NCI-H146 (cell line): ENCODE measurements around the gene ZNF600.
"Not testable (repeated sequence)": the region's sequence is repeated elsewhere in the genome, so short reads cannot be mapped to it uniquely, and the experiment has no call there.

ENCODE experiments used
- DNase-seq: peaks from one replicate; lab custom pipeline; 2025; lab: John Stamatoyannopoulos, UW

The ZNF600 gene

DNA sequence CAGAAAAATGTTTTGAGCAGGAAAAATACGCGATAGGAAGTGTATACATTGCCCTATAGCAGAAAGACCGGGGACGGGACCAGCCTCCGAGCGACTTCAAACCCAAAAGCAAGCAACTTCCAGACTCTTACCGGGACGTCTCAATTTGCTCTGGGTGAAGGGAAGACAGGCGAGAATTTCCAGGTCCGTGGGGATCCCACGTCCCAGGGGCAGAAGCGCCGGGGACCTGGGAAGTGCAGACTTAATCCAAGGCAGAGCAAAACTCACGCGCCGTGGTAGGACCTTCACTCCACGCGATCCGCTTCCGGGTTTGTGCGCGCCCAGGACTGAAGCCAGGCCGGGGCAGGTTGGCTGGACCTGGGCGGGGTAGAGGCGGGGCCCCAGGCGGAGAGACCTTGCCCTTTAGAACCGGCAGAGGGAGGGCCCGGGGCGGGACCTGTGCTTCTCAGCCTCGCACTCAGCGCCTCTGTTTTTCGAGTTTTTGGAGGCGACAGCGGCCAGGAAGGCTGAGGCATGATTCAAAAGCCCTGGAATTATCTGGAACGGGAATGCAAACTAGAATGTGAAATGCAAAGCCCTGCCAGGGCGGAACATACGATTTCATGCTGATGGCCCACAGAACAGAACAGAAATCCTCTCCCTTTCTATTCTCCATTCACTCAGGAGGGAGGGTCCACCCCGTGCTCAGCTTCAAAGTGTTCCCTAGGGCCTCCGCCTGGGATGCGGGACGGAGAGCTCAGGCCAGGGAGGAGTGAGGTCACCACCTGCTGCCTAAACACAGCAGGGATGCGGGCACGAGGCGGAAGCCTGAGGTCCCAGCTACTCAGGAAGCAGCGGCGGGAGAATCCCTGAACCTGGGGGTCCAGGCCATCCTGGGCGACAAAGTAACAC lies at the start of gene ZNF600:
ZNF600 (minus strand) TSS at position 328 of the 891 bp plus-strand sequence. CDS start 7,903 bp downstream, outside the sequence.
- DNase-seq, result peak; percentile 92

DNA sequence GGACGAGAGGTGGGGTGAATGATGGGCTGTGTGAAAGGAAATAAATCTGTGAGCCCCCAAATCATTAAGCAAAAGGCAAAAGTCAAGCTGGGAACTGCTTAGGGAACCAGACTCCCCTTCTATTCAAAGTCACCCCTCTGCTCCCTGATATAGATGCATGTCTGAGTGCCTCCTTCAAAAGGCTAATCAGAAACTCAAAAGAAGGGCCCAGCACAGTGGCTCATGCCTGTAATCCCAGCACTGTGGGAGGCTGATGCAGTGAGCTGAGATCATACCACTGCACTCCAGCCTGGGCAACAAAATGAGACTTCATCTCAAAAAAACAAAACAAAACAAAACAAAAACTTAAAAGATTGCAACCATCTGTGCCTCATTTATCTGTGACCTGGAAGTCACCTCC lies 47.7 kb upstream of the ZNF600 start:
- DNase-seq, result not testable (repeated sequence)

DNA sequence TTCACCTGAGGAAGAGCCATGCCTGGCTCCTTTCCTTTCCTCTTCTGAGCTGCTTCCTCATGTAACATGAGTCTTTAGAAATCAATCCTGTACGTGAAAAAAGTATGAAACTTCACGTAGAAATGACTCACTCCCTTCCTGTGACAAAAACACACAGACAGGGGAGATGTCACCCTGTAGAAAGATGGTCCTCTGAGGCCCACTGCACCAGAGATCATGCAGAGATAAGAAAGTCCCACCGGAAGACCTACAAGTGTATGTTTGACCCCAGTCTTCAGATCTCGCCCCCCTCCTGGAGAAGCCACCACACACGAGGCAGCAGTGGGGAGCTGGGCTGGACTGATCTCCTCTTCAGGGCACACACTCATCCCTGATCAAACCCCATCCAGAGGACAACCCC lies 47.0 kb upstream of the ZNF600 start:
- DNase-seq, result not testable (repeated sequence)

DNA sequence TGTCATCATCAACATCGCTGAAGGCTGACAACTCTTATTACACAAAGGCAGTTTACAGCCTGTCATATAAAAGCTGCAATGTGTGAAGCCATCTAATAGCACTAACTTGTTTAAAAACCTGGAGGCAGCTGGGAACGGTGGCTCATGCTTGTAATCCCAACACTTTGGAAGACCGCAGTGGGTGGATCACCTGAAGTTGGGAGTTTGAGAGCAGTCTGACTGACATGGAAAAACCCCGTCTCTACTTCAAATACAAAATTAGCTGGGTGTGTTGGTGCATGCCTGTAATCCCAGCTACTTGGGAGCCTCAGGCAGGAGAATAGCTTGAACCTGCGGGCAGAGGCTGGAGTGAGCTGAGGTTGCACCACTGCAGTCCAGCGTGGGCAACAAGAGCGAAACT lies 43.3 kb upstream of the ZNF600 start:
- not testable (repeated sequence) for DNase-seq

DNA sequence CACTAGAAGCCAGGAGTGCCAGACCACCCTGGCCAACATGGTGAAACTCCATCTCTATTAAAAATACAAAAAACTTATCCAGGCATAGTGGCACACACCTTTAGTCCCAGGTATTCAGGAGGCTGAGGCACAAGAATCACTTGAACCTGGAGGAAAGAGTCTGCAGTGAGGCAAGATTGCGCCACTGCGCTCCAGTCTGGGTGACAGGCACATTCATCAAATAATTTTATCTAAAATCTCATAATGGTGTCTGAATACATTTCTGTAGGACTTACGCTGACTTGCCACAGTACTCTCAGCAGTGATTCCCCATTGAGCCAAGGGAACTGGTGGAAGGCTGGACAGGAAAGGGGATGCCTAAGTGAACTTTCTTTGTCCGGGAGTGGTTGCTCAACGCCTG lies 39.2 kb upstream of the ZNF600 start:
- DNase-seq, result no peak

DNA sequence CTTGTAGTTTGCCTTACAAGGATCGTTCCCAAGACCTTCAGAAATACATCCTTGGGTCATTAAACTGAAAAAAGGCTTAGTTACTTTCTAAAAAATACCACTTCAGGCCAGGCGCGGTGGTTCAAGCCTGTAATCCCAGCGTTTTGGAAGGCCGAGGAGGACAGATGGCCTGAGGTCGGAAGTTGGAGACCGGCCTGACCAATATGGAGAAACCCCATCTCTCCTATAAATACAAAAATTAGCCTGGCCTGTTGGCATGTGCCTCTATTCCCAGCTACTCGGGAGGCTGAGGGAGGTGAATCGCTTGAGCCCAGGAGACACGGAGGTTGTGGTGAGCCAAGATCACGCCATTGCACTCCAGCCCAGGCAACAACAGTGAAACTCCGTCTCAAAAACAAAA lies 37.1 kb upstream of the ZNF600 start:
- no peak for DNase-seq

DNA sequence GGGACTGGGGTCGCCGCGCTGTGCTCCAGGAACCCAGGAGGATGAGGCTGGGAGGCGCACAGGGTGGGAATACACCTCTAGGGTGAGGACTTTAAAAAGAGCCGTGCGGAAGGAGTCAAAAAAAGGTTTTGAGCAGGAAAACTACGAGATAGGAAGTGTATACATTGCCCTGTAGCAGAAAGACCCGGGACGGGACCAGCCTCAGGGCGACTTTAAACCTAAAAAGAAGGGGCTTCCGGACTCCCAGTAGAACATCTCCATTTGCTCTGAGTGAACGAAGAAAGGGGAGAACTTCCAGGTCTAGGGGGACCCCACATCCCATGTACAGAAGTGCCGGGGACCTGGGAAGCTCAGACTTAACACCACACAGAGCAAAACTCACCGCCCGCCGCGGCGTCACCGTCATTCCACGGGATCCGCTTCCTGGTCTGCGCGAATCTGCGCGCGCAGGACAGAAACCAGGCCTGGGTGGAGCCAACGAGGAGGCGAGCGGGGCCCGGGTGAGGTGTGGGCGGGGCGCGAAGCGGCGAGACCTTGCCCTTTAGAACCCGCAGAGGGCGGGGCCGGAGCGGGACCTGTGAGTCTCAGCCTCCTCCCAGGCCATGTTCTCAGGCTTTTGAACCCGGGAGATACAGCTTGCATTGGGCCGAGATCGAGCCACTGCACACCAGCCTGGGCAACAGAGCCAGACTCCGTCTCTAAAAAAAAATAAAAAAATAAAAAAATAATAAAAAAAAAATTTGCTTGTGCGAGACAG lies 34.8 kb upstream of the ZNF600 start, which contains the start of gene ZNF28:
ZNF28 (minus strand) TSS at position 430 of the 757 bp plus-strand sequence. CDS start 3,675 bp downstream, outside the sequence.
- DNase-seq, result peak; percentile 81

DNA sequence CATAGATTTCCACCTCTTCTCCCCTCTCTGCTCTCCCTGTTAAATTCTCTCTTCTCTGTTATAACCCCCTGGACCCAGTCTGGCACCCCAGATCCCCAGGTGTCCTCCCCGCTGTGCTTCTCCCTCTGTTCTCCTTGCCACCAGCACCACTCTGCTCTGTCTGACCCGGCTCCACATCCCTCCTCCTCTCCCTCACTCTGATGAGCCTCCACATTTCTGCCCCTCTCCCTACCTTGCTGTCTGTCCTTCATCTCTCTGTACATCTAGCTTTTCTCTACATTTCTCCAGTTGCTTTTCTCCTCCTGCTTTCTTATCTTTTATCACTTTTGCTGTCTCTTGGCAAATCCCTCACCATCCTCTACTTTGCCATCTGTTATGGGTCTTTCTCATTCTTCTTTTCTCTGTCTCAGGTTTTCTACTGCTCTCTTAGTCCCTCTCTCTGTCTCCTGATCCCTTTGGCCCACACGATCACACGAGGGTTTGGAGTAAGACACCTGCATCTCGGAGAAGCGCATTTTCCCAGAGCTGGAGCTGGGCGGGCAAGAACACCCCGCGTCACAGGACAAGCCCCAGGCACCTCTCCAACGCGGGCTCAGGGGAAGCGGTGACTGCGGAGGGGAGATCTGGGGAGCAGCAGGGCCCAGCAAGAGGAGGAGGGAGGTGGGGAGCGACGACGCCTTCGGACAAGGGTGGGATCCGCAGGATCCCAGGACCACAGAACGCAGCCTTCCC lies 34.0 kb upstream of the ZNF600 start:
- DNase-seq, result peak; percentile 15

DNA sequence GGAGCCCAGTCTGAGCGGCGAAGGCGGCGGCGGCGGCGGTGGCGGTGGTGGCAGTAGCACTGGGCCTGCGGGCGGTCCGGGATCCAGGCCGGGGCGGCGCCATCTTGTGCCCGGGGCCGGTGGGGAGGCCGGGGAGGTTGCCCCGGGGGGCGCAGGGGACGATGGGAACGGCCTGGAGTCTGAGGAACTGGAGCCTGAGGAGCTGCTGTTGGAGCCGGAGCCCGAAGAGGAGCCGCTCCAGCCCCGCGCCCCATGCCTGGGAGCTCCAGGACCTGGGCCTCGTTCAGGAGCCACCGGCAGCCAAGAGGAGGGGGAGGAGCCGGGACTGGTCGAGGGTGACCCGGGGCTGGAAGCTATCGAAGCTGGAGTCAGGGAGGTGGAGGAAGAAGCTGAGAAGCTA lies 23.2 kb upstream of the ZNF600 start:
- no peak for DNase-seq

DNA sequence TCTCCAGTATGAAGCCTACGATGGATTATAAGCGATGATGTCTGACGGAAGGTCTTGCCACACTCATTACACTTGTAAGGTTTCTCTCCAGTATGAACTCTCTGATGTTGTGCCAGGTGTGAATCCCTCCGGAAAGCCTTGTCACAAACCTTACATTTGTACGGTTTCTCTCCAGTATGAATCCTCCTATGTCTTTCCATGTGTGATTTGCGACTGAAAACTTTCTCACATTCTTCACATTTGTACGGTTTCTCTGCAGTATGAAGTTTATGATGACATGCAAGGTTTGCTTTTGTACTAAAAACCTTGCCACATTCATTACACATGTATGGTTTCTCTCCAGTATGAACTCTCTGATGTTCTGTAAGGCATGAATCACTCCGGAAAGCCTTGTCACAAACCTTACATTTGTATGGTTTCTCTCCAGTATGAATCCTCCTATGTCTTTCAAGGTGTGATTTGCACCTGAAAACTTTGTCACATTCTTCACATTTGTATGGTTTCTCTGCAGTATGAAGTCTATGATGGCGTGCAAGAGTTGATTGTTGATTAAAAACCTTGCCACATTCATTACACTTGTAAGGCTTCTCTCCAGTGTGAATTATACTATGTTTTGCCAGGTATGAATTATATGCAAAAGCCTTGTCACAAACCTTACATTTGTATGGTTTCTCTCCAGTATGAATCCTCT lies 13.5 kb upstream of the ZNF600 start:
- not testable (repeated sequence) for DNase-seq

DNA sequence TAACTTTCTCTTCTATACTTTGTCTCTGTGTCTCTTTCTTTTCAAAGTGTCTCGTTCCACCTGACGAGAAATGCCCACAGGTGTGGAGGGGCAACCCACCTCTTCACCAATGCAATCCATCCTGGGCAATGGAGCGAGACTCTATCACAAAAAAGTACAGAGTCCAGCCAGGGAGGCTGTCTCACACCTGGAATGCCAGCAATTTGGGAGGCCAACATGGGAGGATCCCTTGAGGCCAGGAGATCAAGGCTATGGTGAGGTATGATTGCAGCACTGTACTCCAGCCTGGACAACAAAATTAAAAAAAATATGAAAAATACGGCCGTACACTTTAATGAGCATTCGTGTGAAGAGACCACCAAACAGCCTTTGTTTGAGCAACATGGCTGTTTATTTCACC lies 2.8 kb upstream of the ZNF600 start:
- no peak for DNase-seq

DNA sequence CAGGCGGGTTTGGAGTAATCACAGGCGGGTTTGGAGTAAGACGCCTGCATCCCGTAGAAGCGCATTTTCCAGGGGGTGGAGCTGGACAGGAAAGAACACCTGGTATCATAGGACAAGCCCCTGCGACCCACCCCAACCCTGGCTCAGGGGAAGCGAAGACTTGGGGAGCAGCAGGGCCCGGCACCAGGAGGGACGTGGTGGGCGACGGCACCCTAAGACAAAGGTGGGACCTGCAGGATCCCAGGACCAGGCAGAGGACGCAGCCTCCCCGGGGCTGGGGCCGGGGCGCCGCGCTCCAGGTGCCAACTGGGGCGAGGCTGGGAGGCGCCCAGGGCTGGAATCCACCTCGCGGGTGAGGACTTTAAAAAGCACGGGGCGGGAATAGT lies 520 bp downstream of the ZNF600 start:
- peak; percentile 35 for DNase-seq

DNA sequence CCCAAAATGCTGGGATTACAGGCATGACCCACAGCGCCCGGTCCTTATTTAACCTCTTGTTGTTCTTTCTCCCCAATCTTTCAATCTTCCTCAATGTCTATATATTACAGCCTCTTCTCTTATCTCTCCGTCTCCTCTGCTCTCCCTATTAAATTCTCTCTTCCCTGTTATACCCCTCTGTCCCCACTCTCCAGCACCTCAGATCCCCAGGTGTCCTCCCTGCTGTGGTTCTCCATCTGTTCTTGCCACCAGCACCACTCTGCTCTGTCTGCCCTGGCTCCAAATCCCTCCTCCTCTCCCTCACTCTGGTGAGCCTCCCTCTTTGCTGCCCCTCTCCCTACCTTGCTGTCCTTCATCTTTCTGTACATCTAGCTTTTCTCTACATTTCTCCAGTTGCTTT lies 1.1 kb downstream of the ZNF600 start:
- no peak for DNase-seq

DNA sequence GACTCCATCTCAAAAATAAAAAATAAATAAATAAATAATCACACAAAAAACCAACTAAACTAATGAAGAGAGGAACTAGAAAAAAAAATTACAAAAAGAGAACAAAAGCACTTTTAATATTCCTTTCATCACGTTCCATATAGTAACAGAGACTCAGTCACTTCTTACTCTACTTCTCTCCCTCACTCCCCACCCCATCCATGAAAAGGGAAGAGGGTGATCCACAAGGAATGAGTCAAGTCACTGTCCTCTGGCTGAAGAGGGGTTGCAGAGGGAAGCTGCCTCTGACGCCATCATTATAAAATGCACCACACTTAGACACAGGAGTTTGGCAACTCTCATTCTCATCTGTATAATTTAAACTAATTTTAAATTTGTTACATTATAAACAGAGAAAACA lies 3.7 kb downstream of the ZNF600 start:
- not testable (repeated sequence) for DNase-seq

DNA sequence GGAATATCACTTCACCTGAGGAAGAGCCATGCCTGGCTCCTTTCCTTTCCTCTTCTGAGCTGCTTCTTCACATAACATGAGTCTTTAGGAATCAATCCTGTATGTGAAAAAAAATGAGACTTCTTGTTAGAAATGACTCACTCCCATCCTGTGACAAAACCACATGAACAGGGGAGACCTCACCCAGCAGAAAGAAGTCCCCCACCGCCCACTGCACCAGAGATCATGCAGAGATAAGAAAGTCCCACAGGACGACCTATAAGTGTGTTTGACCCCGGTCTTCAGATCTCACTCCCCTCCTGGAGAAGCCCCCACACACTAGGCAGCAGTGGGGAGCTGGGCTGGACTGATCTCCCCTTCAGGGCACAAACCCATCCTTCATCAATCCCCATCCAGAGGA lies 7.8 kb downstream of the ZNF600 start:
- DNase-seq, result no peak

DNA sequence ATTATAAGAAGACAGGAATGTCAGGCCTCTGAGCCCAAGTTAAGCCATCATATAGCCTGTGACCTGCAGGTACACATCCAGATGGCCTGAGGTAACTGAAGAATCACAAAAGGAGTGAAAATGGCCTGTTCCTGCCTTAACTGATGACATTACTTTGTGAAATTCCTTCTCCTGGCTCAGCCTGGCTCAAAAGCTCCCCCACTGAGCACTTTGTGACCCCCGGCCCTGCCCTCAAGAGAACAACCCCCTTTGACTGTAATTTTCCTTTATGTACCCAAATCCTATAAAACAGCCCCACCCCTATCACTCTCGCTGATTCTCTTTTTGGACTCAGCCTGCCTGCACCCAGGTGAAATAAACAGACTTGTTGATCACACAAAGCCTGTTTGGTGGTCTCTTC lies 30.1 kb downstream of the ZNF600 start:
- DNase-seq, result not testable (repeated sequence)

DNA sequence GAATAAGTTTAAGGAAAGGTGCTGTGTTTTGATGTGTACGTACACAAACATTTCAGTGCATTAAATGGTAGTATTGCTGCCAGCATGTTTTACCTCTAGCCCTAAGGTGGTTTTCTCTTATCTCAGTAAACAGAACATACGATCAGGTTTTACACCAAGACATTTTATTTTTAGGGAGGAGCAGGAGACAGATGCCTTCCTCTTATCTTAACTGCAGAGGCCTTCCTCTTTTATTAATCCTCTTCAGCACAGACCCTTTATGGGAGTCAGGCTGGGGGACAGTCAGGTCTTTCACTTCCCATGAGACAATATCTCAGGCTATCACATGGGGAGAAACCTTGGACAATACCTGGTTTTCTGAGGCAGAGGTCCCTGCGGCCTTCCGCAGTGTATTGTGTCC lies 36.8 kb downstream of the ZNF600 start:
- DNase-seq, result no peak

DNA sequence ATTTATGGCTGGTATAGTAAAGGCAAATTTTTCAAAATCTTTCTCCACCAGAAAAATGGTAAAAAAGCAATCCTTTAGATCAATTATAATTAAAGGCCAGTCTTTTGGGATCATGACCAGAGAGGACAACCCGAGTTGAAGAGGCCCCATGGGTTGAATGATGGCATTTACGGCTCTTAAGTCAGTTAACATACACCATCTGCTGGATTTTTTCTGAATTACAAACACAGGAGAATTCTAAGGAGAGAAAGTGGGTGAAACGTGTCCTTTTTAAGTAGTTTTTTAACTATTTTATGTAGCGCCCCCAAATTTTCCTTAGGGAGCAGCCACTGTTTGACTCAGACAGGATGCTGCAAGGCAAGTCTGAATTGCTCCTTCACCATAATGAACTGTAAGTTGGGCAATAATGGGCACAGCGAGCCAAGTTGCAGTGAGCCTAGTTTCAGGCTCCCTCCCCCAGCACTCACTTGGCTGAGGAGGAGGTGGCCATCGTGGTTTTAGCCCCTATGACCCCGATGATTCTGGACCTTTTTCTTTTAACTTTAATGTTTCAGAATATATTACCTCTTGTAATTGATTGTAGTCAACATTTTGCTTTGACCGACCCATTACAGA lies 38.1 kb downstream of the ZNF600 start:
- DNase-seq, result peak; percentile 60

DNA sequence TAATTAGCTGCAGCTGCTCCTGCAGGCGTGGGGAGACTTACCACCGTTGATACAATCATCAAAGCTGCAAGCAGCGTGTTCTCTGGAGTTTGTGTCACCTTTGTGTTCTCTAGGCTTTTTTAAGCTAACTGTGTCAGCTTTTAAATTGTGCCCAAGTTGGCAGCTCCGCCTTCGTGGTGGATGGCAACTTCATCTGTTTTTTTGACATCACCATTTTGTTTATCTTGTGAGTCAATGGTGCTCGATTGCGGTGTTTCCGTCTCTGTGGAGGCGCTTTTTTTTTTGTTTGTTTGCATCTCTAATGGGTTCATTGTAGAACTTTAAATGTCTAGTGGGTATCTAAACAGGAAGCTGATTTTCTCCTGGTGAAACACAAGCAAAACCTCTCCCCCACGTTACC lies 40.7 kb downstream of the ZNF600 start:
- peak; percentile 83 for DNase-seq

DNA sequence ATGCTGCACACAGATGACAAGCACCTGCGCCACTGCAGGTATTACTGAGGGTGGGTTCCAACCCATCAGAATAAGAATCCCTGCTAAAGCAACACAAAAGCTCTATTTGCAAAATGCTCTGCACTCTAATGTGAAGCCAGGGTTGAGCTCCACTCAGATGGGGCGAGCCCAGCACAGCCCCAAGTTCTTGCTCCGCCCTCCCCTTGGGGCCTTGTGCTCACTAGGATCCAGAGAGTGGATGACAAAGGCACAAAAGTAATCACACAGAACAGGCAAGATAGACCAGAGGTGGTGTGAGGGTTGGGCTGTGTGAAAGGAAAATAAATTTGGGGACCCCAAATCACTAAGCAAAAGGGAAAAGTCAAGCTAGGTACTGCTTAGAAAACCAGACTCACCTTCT lies 43.5 kb downstream of the ZNF600 start:
- no peak for DNase-seq

DNA sequence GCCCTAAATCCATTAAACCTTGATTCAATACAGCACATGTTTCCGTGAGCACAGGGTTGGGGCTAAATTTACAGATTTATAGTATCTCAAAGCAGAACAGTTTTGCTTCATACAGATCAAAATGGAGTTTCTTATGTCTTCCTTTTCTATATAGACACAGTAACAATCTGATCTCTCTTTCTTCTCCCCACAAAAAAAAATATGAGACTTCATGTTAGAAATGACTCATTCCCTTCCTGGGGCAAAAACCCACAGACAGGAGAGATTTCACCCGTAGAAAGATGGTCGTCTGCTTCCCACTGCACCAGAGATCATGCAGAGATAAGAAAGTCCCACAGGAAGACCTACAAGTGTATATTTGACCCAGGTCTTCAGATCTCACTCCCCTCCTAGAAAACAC lies 44.1 kb downstream of the ZNF600 start:
- no peak for DNase-seq
